Left ventricle myocardium inferior (tissue), 1 donor: Measurements from ENCODE around the gene ANKRD55. TPM values are rescaled to one million over a fixed set of nuclear protein-coding genes. Genes with fewer than 3 reads are reported as not detected.
"Not testable (repeated sequence)": the region's sequence is repeated elsewhere in the genome, so short reads cannot be mapped to it uniquely, and the experiment has no call there.

Source experiments
- DNase-seq: peaks from one replicate; pipeline ENCODE4 v3.0.0-alpha.2; 2020
- H3K27ac ChIP-seq: fragments of 200-600 bp; replicated peaks from 2 replicates; pipeline ENCODE4 v1.8.0; 2021
- H3K27me3 ChIP-seq: fragments of 200-600 bp; 2 replicates; pipeline ENCODE4 v1.8.0; 2021; ENCODE audit warnings: low read depth
- H3K36me3 ChIP-seq: fragments of 200-600 bp; 2 replicates; pipeline ENCODE4 v1.8.0; 2021
- H3K4me1 ChIP-seq: fragments of 200-600 bp; 2 replicates; pipeline ENCODE4 v1.8.0; 2021
- H3K4me3 ChIP-seq: fragments of 200-600 bp; 2 replicates; pipeline ENCODE4 v1.8.0; 2021; ENCODE audit warnings: mild to moderate bottlenecking, moderate library complexity
- H3K9me3 ChIP-seq: fragments of 200-600 bp; replicated peaks from 2 replicates; pipeline ENCODE4 v1.8.0; 2021
- intact Hi-C: fragments of 100-400 bp; cut with micrococcal nuclease; formaldehyde crosslinking; loops from one replicate; pipeline ENCODE4 v1.11.0; 2022
- total RNA-seq: library from RNA; stranded (reverse); fragmentation: NEBNext Ultra II Directional; extraction: Animal tissue kit (Norgen Biotek cat#: 25700); gene quantifications from one replicate; pipeline ENCODE4 v1.2.1, GENCODE V29; 2021
- TF ChIP-seq, protein P1 (sequence below): fragments of 200-600 bp; IDR thresholded peaks from 2 replicates; pipeline ENCODE4 v1.8.0; 2021; ENCODE audit warnings: antibody characterized with exemption, mild to moderate bottlenecking, borderline replicate concordance
- donor health status: DM: no; HTN: yes; CAD: no; lungs with severe emphysema.

Gene ANKRD55
- total RNA-seq, 1 donor from 2014 or later, result 0.27 TPM

DNA sequence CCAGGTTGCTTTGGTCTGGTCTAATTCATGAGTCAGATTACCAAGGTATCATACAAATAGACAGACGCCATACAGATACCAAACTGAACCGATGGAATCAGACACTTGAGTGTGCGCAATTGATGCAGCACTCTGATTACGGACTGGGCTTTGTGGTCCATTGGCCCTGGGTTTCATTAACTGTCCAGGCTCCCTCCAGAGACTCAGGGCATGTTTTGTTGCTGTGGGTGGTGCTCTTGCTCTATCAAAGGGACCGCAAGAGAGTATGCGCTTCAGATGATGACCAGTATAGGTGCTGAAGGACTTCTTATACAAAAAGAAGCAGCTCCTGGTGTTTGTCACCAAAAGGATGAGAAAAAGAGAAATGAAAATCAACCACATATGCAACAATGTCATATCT lies 36.9 kb upstream of the ANKRD55 start:
- TF ChIP-seq, protein P1, sequence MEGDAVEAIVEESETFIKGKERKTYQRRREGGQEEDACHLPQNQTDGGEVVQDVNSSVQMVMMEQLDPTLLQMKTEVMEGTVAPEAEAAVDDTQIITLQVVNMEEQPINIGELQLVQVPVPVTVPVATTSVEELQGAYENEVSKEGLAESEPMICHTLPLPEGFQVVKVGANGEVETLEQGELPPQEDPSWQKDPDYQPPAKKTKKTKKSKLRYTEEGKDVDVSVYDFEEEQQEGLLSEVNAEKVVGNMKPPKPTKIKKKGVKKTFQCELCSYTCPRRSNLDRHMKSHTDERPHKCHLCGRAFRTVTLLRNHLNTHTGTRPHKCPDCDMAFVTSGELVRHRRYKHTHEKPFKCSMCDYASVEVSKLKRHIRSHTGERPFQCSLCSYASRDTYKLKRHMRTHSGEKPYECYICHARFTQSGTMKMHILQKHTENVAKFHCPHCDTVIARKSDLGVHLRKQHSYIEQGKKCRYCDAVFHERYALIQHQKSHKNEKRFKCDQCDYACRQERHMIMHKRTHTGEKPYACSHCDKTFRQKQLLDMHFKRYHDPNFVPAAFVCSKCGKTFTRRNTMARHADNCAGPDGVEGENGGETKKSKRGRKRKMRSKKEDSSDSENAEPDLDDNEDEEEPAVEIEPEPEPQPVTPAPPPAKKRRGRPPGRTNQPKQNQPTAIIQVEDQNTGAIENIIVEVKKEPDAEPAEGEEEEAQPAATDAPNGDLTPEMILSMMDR, result no peak
- Histone ChIP-seq H3K27me3 (peaks cover 3% of the 10 kb centered on the region), H3K4me1 (peaks cover 13% of the 10 kb centered on the region), H3K4me3 (no peak overlapping the region), H3K9me3 (no peaks in the 10 kb centered on the region), H3K27ac (no peak overlapping the region), H3K36me3 (no peaks in the 10 kb centered on the region)
- intact Hi-C loops, result loop anchor here (5.0 kb wide), 1 partner anchor 567 kb away; no protein-coding TSS in a partner anchor
- DNase-seq, result no peak

GRCh38 chr5:56269216-56269927 lies 36.2 kb upstream of the ANKRD55 start:
- Histone ChIP-seq H3K27ac (no peak overlapping the region), H3K4me3 (no peak overlapping the region), H3K4me1 (peaks cover 13% of the 10 kb centered on the region), H3K9me3 (no peaks in the 10 kb centered on the region), H3K36me3 (no peaks in the 10 kb centered on the region), H3K27me3 (peaks cover 3% of the 10 kb centered on the region)
- intact Hi-C loops, result no loop called here
- TF ChIP-seq, protein P1, result peak; percentile 57
- DNase-seq, result no peak

DNA sequence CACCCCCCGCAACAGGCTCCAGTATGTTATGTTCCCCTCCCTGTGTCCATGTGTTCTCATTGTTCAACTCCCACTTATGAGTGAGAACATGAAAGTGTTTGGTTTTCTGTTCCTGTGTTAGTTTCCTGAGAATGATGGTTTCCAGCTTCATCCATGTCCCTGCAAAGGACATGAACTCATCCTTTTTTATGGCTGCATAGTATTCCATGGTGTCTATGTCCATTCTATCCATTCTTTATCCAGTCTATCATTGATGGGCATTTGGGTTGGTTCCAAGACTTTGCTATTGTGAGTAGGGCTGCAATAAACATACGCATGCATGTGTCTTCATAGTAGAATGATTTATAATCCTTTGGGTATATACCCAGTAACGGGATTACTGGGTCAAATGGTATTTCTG lies 35.6 kb upstream of the ANKRD55 start:
- H3K27me3 ChIP-seq, H3K9me3 ChIP-seq, H3K27ac ChIP-seq, H3K36me3 ChIP-seq, intact Hi-C loops, H3K4me3 ChIP-seq, DNase-seq: not testable (repeated sequence)
- peaks cover 13% of the 10 kb centered on the region for H3K4me1 ChIP-seq

GRCh38 chr5:56267856-56268255 lies 34.7 kb upstream of the ANKRD55 start:
- intact Hi-C loops, result no loop called here
- DNase-seq, result no peak
- TF ChIP-seq, protein P1, result no peak
- Histone ChIP-seq H3K9me3 (no peaks in the 10 kb centered on the region), H3K4me1 (peaks cover 13% of the 10 kb centered on the region), H3K27ac (no peak overlapping the region), H3K27me3 (peaks cover 3% of the 10 kb centered on the region), H3K4me3 (no peak overlapping the region), H3K36me3 (no peaks in the 10 kb centered on the region)

GRCh38 chr5:56264417-56265025 lies 31.4 kb upstream of the ANKRD55 start:
- intact Hi-C loops, result no loop called here
- H3K27me3 ChIP-seq, result peaks cover 8% of the 10 kb centered on the region
- H3K27ac ChIP-seq, result no peak overlapping the region
- H3K4me3 ChIP-seq, result no peak overlapping the region
- no peaks in the 10 kb centered on the region for H3K9me3 ChIP-seq
- H3K36me3 ChIP-seq, result no peaks in the 10 kb centered on the region
- TF ChIP-seq, protein P1, result peak; percentile 69
- no peaks in the 10 kb centered on the region for H3K4me1 ChIP-seq
- DNase-seq, result no peak

DNA sequence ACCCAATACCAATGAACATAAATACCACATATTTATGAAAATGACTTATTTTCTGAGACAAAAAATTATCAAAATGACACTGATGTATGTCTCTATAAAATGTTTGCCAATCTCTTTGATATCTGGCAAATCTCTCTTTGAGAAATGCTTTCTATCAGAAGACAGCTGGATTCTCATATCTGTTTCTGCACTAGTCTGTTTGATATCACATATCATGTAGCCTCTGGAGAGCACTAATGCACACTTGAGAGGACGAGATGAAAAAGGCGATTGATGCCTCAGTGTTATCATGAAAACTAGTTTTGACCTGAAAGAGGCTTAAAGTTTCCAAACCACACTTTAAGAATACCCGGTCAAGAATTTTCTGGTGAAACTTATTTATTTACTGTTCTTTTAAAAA lies 29.1 kb upstream of the ANKRD55 start:
- TF ChIP-seq, protein P1, result no peak
- Histone ChIP-seq H3K4me3 (no peak overlapping the region), H3K27ac (no peak overlapping the region), H3K36me3 (no peaks in the 10 kb centered on the region), H3K4me1 (no peaks in the 10 kb centered on the region), H3K9me3 (no peaks in the 10 kb centered on the region), H3K27me3 (peaks cover 5% of the 10 kb centered on the region)
- no peak for DNase-seq
- intact Hi-C loops, result no loop called here
